ENCODE measurements around the gene VN1R4. TPM values are rescaled to one million over a fixed set of nuclear protein-coding genes. Genes with fewer than 3 reads are reported as not detected.

VN1R4 gene
- total RNA-seq, 1 experiment from 2014 or later = not detected

DNA sequence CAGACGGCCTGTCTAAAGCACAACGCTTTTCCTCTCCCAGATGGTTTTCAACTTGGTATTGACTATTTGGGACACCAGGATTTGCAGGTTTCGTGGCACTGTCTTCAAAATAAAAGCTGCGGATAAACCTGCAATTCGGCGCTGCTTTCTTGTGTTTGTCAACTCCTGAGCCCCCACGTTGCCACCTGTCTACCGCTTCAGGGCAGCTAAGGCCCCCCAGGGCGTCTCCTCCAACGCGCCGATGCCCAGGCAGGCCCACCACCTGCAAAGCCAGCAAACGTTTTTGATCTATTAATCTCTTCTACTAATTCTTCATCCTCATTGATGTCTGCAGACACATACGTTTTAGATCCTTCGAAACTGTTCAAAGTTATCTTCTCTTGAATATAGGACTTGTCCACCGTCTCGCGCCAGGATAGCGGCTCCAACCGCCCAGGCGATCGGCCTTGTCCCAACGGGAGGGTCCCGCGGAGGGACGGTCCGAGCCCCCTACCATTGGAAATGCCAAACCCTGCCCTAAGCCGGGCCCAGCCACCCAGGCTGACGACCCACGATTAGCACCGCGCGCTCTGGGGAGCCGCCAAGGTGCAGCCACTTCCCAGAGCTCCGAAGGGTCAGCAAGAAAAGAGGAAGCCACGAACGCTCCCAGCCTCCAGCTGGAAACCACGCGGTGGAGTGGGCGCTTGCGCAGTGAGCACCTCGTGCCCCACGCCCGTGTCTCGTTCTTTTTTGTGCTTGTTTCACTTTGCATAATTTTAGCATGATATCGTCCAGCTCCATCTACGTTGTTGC lies 23.4 kb upstream of the VN1R4 start:
- peaks cover 15% of the 10 kb centered on the region for H3K9me3 ChIP-seq (ENCODE audit: control insufficient read depth, low read depth, low read length)
- H3K23ac ChIP-seq (ENCODE audit: insufficient read length, low read depth, low read length) = no peak overlapping the region
- Mint-ChIP-seq H3K4me3 (no peak overlapping the region), H3K27me3 (ENCODE audit: low read depth) (peaks cover 3% of the 10 kb centered on the region), H3K9me3 (peaks cover 83% of the 10 kb centered on the region in 2 experiments), H3K36me3 (ENCODE audit: insufficient read depth in 1 of 3, low read depth in 3 of 3) (peaks cover 5 to 27% (median 21%) of the 10 kb centered on the region in 3 experiments), H3K27ac (no peak overlapping the region), H3K4me1 (no peaks in the 10 kb centered on the region)
- no peaks in the 10 kb centered on the region for H4K20me1 ChIP-seq (ENCODE audit: control insufficient read depth, insufficient read depth, insufficient read length)
- no peak overlapping the region for H4K8ac ChIP-seq (replicated peaks; ENCODE audit: insufficient read length, low read depth, low read length)
- no peak overlapping the region for H2BK20ac ChIP-seq (ENCODE audit: low read depth, low read length, poor library complexity, severe bottlenecking)
- H3K9ac ChIP-seq (ENCODE audit: extremely low read depth, insufficient read length, low read length) = no peak overlapping the region
- no peak overlapping the region for H3K4me2 ChIP-seq (ENCODE audit: insufficient read depth, insufficient read length, low read length)
- H2BK12ac ChIP-seq (ENCODE audit: insufficient read length, low read depth, low read length) = no peak overlapping the region
- WGBS (ENCODE audit: extremely low coverage, insufficient read length, low lambda C conversion rate) = no CpG with 5 or more reads among the region's 47 CpGs
- no peak overlapping the region for H3K27ac ChIP-seq (ENCODE audit: insufficient read length, low read depth, low read length)
- H3K27me3 ChIP-seq (ENCODE audit: insufficient read depth, low read length) = 0 out of 2 replicates have a peak, but pooled peaks cover 2% of the 10 kb centered on the region
- no peak overlapping the region for H3K56ac ChIP-seq (ENCODE audit: insufficient read length, low read depth, low read length)
- no peaks in the 10 kb centered on the region for H3K23me2 ChIP-seq (ENCODE audit: insufficient read length, low read depth, low read length, poor library complexity, severe bottlenecking)
- DNase-seq = no peak
- no peak overlapping the region for H2BK15ac ChIP-seq (ENCODE audit: low read depth, low read length)
- no peak overlapping the region for H4K5ac ChIP-seq (ENCODE audit: insufficient read length, low read depth, low read length)
- no peak overlapping the region for H4K91ac ChIP-seq (ENCODE audit: insufficient read length, low read depth, low read length)
- no peak overlapping the region for H2AK5ac ChIP-seq (ENCODE audit: insufficient read length, low read length)
- H3K14ac ChIP-seq (ENCODE audit: insufficient read depth, low read length) = no peak overlapping the region
- no peak overlapping the region for H3K18ac ChIP-seq (ENCODE audit: insufficient read length, low read depth, low read length)
- no peaks in the 10 kb centered on the region for H3K79me2 ChIP-seq (ENCODE audit: insufficient read depth, low read length)
- H2BK120ac ChIP-seq (ENCODE audit: low read depth, low read length, poor library complexity, severe bottlenecking) = no peak overlapping the region
- no peak overlapping the region for H3T11ph ChIP-seq (ENCODE audit: low read length)
- no peak overlapping the region for H2AFZ ChIP-seq (ENCODE audit: low read length)
- H2BK5ac ChIP-seq (ENCODE audit: insufficient read length, low read length) = no peak overlapping the region
- no peak overlapping the region for H3K4ac ChIP-seq (ENCODE audit: low read depth, low read length)
- H3K79me1 ChIP-seq (ENCODE audit: insufficient read depth, low read depth, low read length, poor library complexity, severe bottlenecking) = no peaks in the 10 kb centered on the region
- TF ChIP-seq CTCF (conservative IDR thresholded peaks at IDR 0.05) = no peak
- H3K4me1 ChIP-seq (ENCODE audit: insufficient read depth, low read length) = no peaks in the 10 kb centered on the region

Data from H9 (cell line).